DOHH2 (cell line): ENCODE results near the gene SH3GL3.

Experiments
- EZH2phosphoT487 ChIP-seq: fragments of 200-600 bp; sonication (generic); IDR thresholded peaks from 2 replicates; pipeline ENCODE4 v1.6.1; 2017; ENCODE audit warnings: borderline replicate concordance, mild to moderate bottlenecking, antibody characterized with exemption, low read length, moderate library complexity, mixed read lengths
- TF ChIP-seq, protein P1 (sequence below): fragments of 200-600 bp; sonication (generic); IDR thresholded peaks from one replicate; pipeline ENCODE4 v1.5.1; 2014; ENCODE audit warnings: antibody characterized with exemption, mild to moderate bottlenecking, low read depth, low read length; ENCODE audit not compliant: poor library complexity, severe bottlenecking

DNA sequence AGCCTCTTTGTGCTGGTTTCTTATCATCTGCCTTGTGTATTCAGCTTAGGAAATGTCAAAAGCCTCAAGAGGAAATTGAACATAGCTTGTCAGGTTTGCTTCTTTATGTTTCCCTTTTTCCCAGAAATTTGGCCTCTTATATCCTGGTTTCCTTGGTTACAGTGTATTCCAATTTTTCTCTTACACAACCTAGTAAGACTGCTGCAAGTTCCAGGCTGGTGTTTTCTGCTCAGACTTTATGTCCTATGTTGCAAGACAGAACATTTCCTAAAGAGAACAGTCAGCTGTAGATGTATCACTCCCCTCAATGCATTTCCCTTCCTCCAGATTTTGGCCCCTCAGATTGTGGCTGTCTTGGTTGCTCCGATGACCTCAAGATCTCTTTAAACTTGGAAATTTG, 102.5 kb downstream of the SH3GL3 start:
- TF ChIP-seq, protein P1, sequence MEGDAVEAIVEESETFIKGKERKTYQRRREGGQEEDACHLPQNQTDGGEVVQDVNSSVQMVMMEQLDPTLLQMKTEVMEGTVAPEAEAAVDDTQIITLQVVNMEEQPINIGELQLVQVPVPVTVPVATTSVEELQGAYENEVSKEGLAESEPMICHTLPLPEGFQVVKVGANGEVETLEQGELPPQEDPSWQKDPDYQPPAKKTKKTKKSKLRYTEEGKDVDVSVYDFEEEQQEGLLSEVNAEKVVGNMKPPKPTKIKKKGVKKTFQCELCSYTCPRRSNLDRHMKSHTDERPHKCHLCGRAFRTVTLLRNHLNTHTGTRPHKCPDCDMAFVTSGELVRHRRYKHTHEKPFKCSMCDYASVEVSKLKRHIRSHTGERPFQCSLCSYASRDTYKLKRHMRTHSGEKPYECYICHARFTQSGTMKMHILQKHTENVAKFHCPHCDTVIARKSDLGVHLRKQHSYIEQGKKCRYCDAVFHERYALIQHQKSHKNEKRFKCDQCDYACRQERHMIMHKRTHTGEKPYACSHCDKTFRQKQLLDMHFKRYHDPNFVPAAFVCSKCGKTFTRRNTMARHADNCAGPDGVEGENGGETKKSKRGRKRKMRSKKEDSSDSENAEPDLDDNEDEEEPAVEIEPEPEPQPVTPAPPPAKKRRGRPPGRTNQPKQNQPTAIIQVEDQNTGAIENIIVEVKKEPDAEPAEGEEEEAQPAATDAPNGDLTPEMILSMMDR: no peak
- no peak for TF ChIP-seq EZH2phosphoT487
